GM18870 (cell line): Measurements from ENCODE around the gene ROBO1.
A peak's percentile ranks its signal among the peaks of the same experiment; 100 is the strongest.

Experiments
- ATAC-seq: cut with Tn5 transposase; IDR thresholded peaks from one replicate; pipeline ENCODE4 v1.9.1; 2021; ENCODE audit warnings: moderate library complexity; ENCODE audit not compliant: unreplicated experiment

The ROBO1 gene

GRCh38 chr3:79019924-79020173, 747.9 kb downstream of the ROBO1 start:
- ATAC-seq, result no peak

GRCh38 chr3:79019137-79019923, 748.5 kb downstream of the ROBO1 start:
- ATAC-seq, result peak; percentile 66

DNA sequence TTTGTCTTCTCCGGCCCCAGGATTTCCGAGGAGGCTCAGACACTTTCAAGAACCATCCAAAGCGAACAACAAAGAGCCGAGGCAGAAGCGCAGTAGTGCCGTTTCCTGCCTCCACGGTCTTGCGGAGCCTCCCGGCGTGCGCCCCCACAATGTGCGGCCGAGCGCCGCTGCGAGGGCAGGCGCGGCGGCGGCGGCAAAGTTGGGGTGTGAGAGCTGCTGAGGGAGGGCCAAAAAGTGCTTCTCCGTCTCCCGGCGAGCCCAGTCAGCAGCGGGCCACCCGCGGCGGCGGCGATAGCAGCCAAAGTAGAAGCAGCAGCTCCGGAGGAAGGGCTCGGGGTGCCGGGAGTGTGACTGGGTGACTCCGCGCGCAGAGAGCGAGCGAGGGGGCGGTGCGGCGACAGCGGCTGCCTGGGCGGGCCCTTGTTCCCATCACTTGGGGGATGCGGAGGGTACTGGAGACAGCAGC, 749.1 kb downstream of the ROBO1 start:
- peak; percentile 32 for ATAC-seq

DNA sequence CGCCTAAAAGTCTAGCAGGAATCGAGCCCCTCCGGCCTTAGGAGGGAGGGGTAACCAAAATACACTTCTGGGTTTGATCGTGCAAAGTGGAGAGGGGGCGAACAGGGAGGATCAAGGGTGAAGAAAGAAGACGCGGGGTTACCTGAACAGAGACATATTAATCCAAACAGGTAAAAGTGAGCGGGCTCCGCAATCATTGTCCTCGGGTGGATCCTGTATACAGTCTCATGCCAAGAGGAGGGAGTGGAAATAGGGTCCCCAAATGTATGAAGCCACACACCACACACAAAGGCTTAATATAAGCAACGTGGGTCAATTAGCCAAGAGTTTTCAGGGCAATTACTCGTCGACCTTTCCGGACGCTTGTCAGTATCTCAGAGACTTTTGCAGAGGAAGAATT, 749.5 kb downstream of the ROBO1 start:
- ATAC-seq, result no peak

DNA sequence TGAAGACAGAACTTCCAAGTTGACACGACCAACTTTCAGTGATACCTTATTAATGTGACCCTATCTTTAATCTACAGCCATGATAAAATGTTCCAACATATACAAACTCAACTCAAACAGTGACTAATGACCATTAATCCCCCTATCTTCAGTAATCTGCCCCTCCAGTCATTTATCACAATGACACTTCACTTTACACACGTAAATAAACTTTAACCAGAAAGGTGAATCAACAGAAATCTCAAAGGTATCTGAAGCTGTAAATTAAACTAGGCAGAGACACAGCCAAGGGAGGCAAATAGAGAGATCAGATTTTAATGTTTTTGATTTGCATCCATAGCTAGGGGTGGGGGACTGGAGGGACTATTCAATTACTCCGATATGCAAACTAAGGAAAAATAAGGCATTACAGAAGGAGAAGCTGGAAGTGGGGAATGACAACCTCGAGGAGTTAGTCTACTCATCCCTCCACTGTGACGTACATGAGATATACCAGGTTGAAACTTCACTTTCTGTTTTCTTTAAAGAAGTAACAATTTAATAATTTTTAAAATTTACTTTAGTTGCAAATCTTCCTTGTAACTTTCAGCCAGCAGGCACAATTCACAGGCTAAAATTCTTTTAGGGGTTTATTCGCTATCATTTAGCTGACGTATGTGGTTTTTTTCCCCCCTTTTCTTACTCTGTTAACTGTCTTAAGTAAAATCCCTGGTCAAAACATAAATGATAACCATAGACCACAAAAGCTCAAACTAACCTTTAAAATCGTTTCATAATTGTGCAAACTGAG, 751.0 kb downstream of the ROBO1 start:
- no peak for ATAC-seq

GRCh38 chr3:79015854-79016253, 751.9 kb downstream of the ROBO1 start:
- ATAC-seq, result no peak

GRCh38 chr3:79012946-79013362, 754.8 kb downstream of the ROBO1 start:
- no peak for ATAC-seq

DNA sequence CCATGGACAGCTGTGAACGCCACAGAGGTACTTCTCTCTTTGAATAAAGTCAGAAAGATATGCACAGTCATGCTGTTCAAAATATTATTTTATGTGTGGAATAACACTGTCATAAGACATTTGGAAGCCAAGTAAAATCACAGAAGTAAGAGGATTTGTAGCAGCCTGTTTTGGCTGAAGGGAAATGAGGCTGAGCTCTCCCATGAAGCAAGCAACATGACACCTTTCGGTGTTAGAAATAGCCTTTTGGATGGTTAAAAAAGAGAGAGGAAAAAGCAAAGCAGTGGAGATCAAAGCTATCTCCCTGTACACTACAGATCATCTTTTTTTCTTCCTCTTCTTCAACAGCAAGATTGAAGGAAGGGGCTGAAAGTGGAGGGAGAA, 755.3 kb downstream of the ROBO1 start:
- no peak for ATAC-seq

GRCh38 chr3:79011821-79012529, 755.8 kb downstream of the ROBO1 start:
- ATAC-seq, result no peak

DNA sequence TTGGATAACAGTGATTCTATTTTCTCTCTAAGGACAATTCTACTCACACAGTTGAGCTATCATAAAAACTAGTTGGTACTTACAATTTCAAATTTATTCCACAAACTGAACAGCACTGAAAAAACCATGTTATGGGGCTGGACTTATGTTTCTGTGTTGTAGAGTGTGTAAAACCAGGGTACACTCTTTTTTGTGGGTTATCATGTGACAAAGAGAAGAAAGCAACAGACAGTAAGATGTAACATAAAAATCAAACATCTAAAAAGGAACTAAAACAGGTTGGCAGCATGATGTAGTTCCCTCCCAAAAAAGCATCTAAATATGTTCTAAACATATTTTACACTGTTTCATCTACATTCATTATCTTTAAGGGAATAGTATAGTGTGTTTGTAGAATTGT, 757.9 kb downstream of the ROBO1 start:
- no peak for ATAC-seq

GRCh38 chr3:79006077-79006476, 761.7 kb downstream of the ROBO1 start:
- no peak for ATAC-seq

- ATAC-seq, result no peak
Measured at GRCh38 chr3:79005084-79005483, 762.7 kb downstream of the ROBO1 start.

GRCh38 chr3:79003994-79004393, 763.8 kb downstream of the ROBO1 start:
- no peak for ATAC-seq

DNA sequence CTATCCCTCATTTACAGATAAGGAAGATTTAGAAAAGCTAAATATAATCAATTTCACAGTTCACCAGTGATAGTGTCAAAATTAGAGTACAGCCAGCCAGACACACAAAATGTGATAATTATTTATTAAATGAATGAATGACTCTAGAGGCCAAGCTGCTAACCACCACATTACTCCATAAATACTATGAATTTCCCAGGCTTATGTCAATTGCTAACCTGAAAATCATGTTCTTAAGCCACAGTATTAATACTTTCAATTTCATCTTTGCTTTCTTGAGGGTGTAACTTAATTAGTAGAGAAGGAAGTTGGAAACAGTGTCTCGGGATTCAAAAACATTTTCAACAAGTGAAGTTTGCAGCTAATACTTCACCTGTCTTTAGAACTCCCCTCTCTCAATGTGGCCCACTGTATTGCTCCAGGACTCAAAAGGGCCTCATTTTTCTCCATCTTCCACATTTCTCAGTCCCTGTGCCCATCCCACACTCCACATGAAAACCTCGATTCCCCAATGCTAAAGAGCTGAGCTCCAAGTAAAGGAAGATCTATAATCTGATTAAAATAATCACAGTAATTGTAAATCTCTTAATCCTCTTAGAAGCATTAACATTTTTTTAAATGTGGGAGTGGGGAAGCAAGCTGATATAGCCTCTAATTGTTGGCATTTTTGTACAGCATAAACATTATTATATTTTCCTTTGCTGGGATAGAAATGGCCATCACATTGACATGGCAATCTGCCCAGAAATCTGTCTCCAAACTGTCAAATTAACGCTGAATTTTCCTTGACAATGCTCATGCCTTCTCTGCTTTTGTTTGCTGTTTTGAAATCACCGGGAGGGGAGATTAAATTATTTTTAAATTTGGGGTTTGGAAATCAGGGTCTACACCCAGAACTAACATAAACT, 765.1 kb downstream of the ROBO1 start:
- no peak for ATAC-seq

DNA sequence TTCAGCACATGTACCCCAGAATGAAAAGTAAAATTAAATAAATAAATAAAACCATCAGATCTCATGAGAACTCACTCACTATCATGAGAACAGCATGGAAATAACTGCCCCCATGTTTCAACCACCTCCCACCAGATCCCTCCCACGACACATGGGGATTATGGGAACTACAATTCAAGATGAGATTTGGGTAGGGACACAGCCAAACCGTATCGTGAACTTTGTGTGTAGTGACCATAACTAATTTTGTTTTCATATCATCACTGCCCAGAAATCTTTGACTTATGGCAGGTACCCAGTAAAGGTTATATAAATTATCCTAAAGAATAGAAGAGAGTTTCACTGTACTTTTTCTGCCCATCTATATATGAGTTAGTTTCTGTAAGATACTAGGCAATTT, 766.5 kb downstream of the ROBO1 start:
- ATAC-seq, result no peak

- no peak for ATAC-seq
Measured at GRCh38 chr3:78999139-78999538, 768.7 kb downstream of the ROBO1 start.

- no peak for ATAC-seq
Measured at GRCh38 chr3:78995087-78995486, 772.7 kb downstream of the ROBO1 start.

DNA sequence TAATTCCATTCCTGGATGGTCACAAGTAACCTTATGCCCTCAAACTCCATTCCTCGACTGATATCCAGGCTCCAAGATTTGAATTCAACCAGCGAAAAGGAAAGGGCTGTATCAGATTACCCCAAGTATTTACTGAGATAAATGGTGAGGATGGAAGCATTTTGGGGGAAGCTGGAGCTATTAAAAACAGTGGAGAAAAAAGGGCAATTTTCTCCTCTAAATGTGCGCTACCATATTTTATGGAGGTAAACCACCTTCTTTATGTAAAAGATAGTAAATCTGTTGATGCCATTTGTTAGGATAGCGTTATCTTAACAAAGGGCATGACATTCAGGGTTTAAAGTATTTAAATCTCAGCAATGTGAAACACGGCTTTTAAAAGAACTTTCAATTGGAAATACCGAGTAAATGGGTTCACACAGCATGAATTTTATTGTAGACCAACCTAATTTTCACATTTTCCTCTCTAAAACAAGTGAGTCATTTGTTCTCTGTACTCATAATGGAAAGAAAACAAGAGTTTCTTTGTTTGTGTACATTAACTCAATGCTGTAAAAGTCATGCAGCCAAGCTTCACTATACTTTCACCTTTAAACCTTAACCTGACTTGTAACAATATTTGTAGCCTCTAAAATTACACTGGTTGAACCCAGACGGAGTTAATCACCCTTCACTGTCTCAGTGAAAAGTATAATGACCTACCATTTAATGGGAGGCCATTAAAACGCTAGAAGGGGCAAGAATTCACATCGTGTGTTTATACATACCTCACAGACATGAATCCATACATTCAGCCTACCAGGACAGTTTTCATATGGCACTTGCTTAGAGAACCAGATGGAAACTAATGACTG, 773.4 kb downstream of the ROBO1 start:
- ATAC-seq, result no peak

DNA sequence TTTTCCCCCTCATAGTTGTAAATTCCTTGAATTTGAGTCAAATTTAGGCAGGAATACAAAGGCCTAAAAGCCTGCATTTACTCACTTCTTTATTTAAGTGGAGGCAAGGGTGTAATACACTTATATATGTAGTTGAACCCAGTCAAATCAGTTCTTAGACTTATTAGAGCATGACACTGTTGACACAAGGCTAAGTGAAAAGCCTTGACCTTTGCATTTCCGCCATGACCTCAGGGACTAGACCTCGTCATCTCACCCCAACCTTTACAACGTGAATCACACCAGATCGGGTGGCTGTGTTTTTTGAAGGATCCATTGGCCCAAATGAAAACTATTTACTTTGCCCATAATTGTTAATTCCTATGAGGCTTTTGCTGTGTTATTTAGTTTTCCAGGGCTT, 774.4 kb downstream of the ROBO1 start:
- no peak for ATAC-seq

DNA sequence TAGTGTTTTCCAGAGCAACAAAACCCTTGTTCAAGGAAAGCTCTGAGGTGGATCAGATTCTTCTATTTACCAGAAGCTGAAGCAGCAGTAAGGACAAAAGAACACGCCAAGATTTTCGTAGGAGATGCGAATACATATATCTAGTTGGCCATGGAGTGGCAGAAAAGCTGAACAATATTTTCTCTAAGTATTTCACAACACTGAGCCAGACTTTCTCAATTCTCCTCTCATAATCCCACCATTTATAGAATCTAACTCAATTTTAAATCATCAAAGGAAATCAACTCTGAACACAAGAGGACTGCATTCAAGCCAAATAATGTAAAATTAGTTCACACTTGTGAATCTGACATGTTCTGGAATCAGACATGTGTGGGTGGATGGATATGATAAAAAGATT, 775.0 kb downstream of the ROBO1 start:
- no peak for ATAC-seq
